Measurements from ENCODE around the gene FCGBP. TPM values are rescaled to one million over a fixed set of nuclear protein-coding genes. Genes with fewer than 3 reads are reported as not detected.

The FCGBP gene
- polyA plus RNA-seq, 2 of the 4 experiments (the other 2 are of a cell fraction) = 0.74 to 1.4 TPM

GRCh38 chr19:39982883-39983282 is 48.4 kb upstream of the FCGBP start:
- no peaks in the 10 kb centered on the region for H3K4me1 ChIP-seq
- H3K4me2 ChIP-seq = no peak overlapping the region
- no peak for FAIRE-seq
- no peak overlapping the region for H3K27ac ChIP-seq
- ChIA-PET POLR2A (no interaction called here), CTCF (interaction anchor here (7.9 kb wide), 1 partner anchor 14 kb away, joined by 68 read pairs; the partner anchor contains the start of gene PSMC4)
- peaks cover 57% of the 10 kb centered on the region for H3K9me3 ChIP-seq
- DNase-seq (ENCODE audit: low read depth in 1 of 2, low spot score in 1 of 2) = no peak
- ATAC-seq = no peak
- no peak overlapping the region for H3K4me3 ChIP-seq
- WGBS (ENCODE audit: missing lambda C conversion rate) = 91% methylated on average over 1 of the region's 1 CpG
- TF ChIP-seq PBX3 (IDR thresholded peaks at IDR 0.05) (no peak), HES2 (IDR thresholded peaks at IDR 0.05) (no peak), EHF (CRISPR knock-in tag; IDR thresholded peaks at IDR 0.05) (no peak), GATA3 (IDR thresholded peaks at IDR 0.05; ENCODE audit: borderline replicate concordance) (no peak), JUN (IDR thresholded peaks at IDR 0.05) (no peak), HOXB13 (CRISPR knock-in tag; IDR thresholded peaks at IDR 0.05; ENCODE audit: low read depth) (no peak), HDAC2 (IDR thresholded peaks at IDR 0.05) (no peak), RARB (CRISPR knock-in tag; IDR thresholded peaks at IDR 0.05) (no peak), TP53 (CRISPR knock-in tag; IDR thresholded peaks at IDR 0.05) (no peak), RCOR1 (IDR thresholded peaks at IDR 0.05; ENCODE audit: low read depth, low read length) (no peak)

GRCh38 chr19:39974377-39975155 is 40.1 kb upstream of the FCGBP start:
- WGBS (ENCODE audit: missing lambda C conversion rate) = 97% methylated on average over 24 of the region's 24 CpGs
- Histone ChIP-seq H3K4me2 (no peak overlapping the region), H3K4me1 (peaks cover 14% of the 10 kb centered on the region), H3K27ac (no peak overlapping the region), H3K9me3 (no peaks in the 10 kb centered on the region), H3K4me3 (no peak overlapping the region)
- no peak for DNase-seq (ENCODE audit: low read depth in 1 of 2, low spot score in 1 of 2)
- ATAC-seq = no peak
- ChIA-PET CTCF (interaction anchor here (0.6 to 1.3 kb wide), 3 partner anchors 129 to 1862 kb away, joined by 3 to 6 read pairs (median 5); no protein-coding TSS in a partner anchor), POLR2A (interaction anchor here (1.3 kb wide), 1 partner anchor 22 kb away, joined by 3 read pairs; the partner anchor contains the start of gene ZNF546)
- FAIRE-seq = no peak
- no peak for TF ChIP-seq MYC (IDR thresholded peaks at IDR 0.05; ENCODE audit: borderline replicate concordance, low read length)
- no peak for TF ChIP-seq RARB (CRISPR knock-in tag; IDR thresholded peaks at IDR 0.05)
- no peak for TF ChIP-seq CTCF (IDR thresholded peaks at IDR 0.05)
- no peak for TF ChIP-seq ATOH8 (CRISPR knock-in tag; IDR thresholded peaks at IDR 0.05; ENCODE audit: low read depth)
- no peak for TF ChIP-seq BCL3 (IDR thresholded peaks at IDR 0.05)
- TF ChIP-seq ELK1 (IDR thresholded peaks at IDR 0.05; ENCODE audit: low read depth, low read length) = no peak
- TF ChIP-seq HMGXB4 (CRISPR knock-in tag; IDR thresholded peaks at IDR 0.05; ENCODE audit: borderline replicate concordance) = no peak
- no peak for TF ChIP-seq EHMT2 (IDR thresholded peaks at IDR 0.05; ENCODE audit: low read depth)
- no peak for TF ChIP-seq GATA3 (IDR thresholded peaks at IDR 0.05; ENCODE audit: borderline replicate concordance)
- TF ChIP-seq RFX5 (IDR thresholded peaks at IDR 0.05) = no peak
- TF ChIP-seq BHLHE40 (IDR thresholded peaks at IDR 0.05; ENCODE audit: low read depth, low read length) = no peak
- no peak for TF ChIP-seq E2F6 (IDR thresholded peaks at IDR 0.05; ENCODE audit: borderline replicate concordance, low read depth)
- TF ChIP-seq NFE2L2 (conservative IDR thresholded peaks at IDR 0.05; ENCODE audit: low read length) = no peak
- no peak for TF ChIP-seq NR3C1 (IDR thresholded peaks at IDR 0.05)
- TF ChIP-seq RCOR1 (IDR thresholded peaks at IDR 0.05; ENCODE audit: low read depth, low read length) = no peak
